HEK293 (cell line): ENCODE data around the gene HECTD2.
A peak's percentile ranks its signal among the peaks of the same experiment; 100 is the strongest.

ENCODE experiments used
- HOXC10 ChIP-seq: sonication (generic); formaldehyde crosslinking; IDR thresholded peaks from 2 replicates; pipeline ENCODE4 v1.8.1; 2023; ENCODE audit warnings: mild to moderate bottlenecking, missing genetic modification reagents
- KLF8 ChIP-seq: fragments of 450-650 bp; formaldehyde crosslinking; IDR thresholded peaks from 2 replicates; pipeline ENCODE4 v1.5.1; 2016; ENCODE audit warnings: missing biosample characterization, missing genetic modification characterization
- SALL2 ChIP-seq: fragments of 450-650 bp; formaldehyde crosslinking; IDR thresholded peaks from 2 replicates; pipeline ENCODE4 v1.5.0; 2017; ENCODE audit warnings: missing biosample characterization, mild to moderate bottlenecking, missing genetic modification characterization, borderline replicate concordance
- SP2 ChIP-seq: fragments of 450-650 bp; formaldehyde crosslinking; IDR thresholded peaks from 2 replicates; pipeline ENCODE4 v1.5.1; 2016; ENCODE audit warnings: missing biosample characterization, missing genetic modification characterization
- TCF7L2 ChIP-seq: IDR thresholded peaks from 2 replicates; pipeline ENCODE4 v1.6.1; 2011; ENCODE audit warnings: low read depth, mild to moderate bottlenecking, inconsistent platforms, low read length, moderate library complexity, borderline replicate concordance
- YY2 ChIP-seq: fragments of 450-650 bp; formaldehyde crosslinking; IDR thresholded peaks from 2 replicates; pipeline ENCODE4 v1.5.1; 2016; ENCODE audit warnings: missing biosample characterization, missing genetic modification characterization
- ZBTB17 ChIP-seq: fragments of 450-650 bp; formaldehyde crosslinking; IDR thresholded peaks from 2 replicates; pipeline ENCODE4 v1.5.1; 2016; ENCODE audit warnings: missing biosample characterization, missing genetic modification characterization
- ZBTB21 ChIP-seq: fragments of 450-650 bp; formaldehyde crosslinking; IDR thresholded peaks from 2 replicates; pipeline ENCODE4 v1.5.1; 2017; ENCODE audit warnings: missing biosample characterization, missing genetic modification characterization
- ZNF132 ChIP-seq: fragments of 450-650 bp; formaldehyde crosslinking; IDR thresholded peaks from 2 replicates; pipeline ENCODE4 v1.5.1; 2017; ENCODE audit warnings: missing biosample characterization, missing genetic modification characterization, borderline replicate concordance
- ZNF157 ChIP-seq: fragments of 450-650 bp; formaldehyde crosslinking; IDR thresholded peaks from 2 replicates; pipeline ENCODE4 v1.5.1; 2016; ENCODE audit warnings: missing biosample characterization, missing genetic modification characterization
- ZNF16 ChIP-seq: fragments of 450-650 bp; formaldehyde crosslinking; IDR thresholded peaks from 2 replicates; pipeline ENCODE4 v1.5.1; 2016; ENCODE audit warnings: low read depth, missing biosample characterization, missing genetic modification characterization
- ZNF202 ChIP-seq: fragments of 450-650 bp; formaldehyde crosslinking; IDR thresholded peaks from 2 replicates; pipeline ENCODE4 v1.5.1; 2016; ENCODE audit warnings: missing biosample characterization, missing genetic modification characterization, borderline replicate concordance
- ZNF211 ChIP-seq: fragments of 450-650 bp; formaldehyde crosslinking; IDR thresholded peaks from 2 replicates; pipeline ENCODE4 v1.5.1; 2016; ENCODE audit warnings: low read depth, missing biosample characterization, missing genetic modification characterization
- ZNF354C ChIP-seq: fragments of 450-650 bp; formaldehyde crosslinking; IDR thresholded peaks from 2 replicates; pipeline ENCODE4 v1.5.1; 2016; ENCODE audit warnings: missing biosample characterization, missing genetic modification characterization, low read depth, borderline replicate concordance
- ZNF654 ChIP-seq: fragments of 450-650 bp; formaldehyde crosslinking; IDR thresholded peaks from 2 replicates; pipeline ENCODE4 v1.5.1; 2016; ENCODE audit warnings: low read depth, missing biosample characterization, missing genetic modification characterization
- ZNF747 ChIP-seq: fragments of 450-650 bp; formaldehyde crosslinking; IDR thresholded peaks from 2 replicates; pipeline ENCODE4 v1.5.1; 2016; ENCODE audit warnings: missing biosample characterization, missing genetic modification characterization
- ZNF791 ChIP-seq: fragments of 450-650 bp; formaldehyde crosslinking; IDR thresholded peaks from 2 replicates; pipeline ENCODE4 v1.5.1; 2016; ENCODE audit warnings: missing biosample characterization, missing genetic modification characterization
- ZNF837 ChIP-seq: fragments of 450-650 bp; formaldehyde crosslinking; IDR thresholded peaks from 2 replicates; pipeline ENCODE4 v1.5.1; 2016; ENCODE audit warnings: missing biosample characterization, missing genetic modification characterization
- ZSCAN23 ChIP-seq: fragments of 450-650 bp; formaldehyde crosslinking; IDR thresholded peaks from 2 replicates; pipeline ENCODE4 v1.5.1; 2016; ENCODE audit warnings: missing biosample characterization, missing genetic modification characterization
- ZXDB ChIP-seq: fragments of 450-650 bp; formaldehyde crosslinking; IDR thresholded peaks from 2 replicates; pipeline ENCODE4 v1.5.1; 2016; ENCODE audit warnings: missing biosample characterization, missing genetic modification characterization
- TF ChIP-seq, protein P1 (sequence below): fragments of 450-650 bp; formaldehyde crosslinking; IDR thresholded peaks from 2 replicates; pipeline ENCODE4 v1.5.1; 2016; ENCODE audit warnings: missing biosample characterization, missing genetic modification characterization
- TF ChIP-seq, protein P2 (sequence below): fragments of 450-650 bp; IDR thresholded peaks from 2 replicates; pipeline ENCODE4 v1.5.1; 2018; ENCODE audit warnings: missing biosample characterization, missing genetic modification characterization
- TF ChIP-seq, protein P3 (sequence below): fragments of 450-650 bp; formaldehyde crosslinking; IDR thresholded peaks from 2 replicates; pipeline ENCODE4 v1.5.1; 2017; ENCODE audit warnings: missing biosample characterization, mild to moderate bottlenecking, missing genetic modification characterization, moderate library complexity
- TF ChIP-seq, protein P4 (sequence below): fragments of 450-650 bp; formaldehyde crosslinking; IDR thresholded peaks from 2 replicates; pipeline ENCODE4 v1.5.0; 2017; ENCODE audit warnings: missing biosample characterization, missing genetic modification characterization, borderline replicate concordance
- TF ChIP-seq, protein P5 (sequence below): fragments of 450-650 bp; formaldehyde crosslinking; IDR thresholded peaks from 2 replicates; pipeline ENCODE4 v1.5.1; 2016; ENCODE audit warnings: missing biosample characterization, missing genetic modification characterization, borderline replicate concordance
- TF ChIP-seq, protein P6 (sequence below): IDR thresholded peaks from 2 replicates; pipeline ENCODE4 v1.6.1; 2011; ENCODE audit warnings: mild to moderate bottlenecking, low read depth, low read length, borderline replicate concordance

Gene HECTD2

DNA sequence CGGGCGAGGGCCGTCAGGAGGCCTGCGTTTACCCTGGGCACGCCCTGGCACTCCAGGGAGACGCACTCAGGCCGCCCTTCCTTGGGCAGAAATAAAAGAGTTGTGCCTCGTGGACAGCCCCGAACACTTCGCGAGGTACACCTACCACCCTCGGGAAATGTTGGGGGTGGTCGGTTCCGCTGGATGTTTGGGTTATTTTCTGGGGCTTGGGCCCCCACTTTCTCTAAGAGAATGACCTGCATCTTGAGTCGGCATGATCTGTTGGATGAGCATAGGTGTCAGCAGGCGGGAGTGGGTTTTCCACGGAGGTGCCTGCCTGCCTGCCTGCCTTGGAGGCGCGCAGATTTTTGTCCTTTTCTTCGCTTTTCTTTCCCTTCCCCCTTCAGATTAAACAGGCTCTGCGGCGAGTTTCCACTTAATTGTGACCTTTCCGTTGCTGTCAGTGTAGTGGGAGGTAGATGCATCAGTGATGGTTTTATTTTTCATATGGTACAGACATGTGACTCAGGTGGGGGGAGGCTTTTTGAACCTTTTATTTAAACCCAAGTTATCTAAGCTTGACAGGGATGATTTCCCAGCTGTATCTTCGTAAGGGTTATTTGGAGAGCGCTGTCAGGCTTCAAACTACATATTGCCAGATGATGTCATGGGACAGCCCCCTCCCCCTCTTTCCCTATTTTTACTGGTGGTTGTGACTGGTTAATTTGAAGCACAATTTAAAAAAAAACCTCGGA, 661 bp downstream of the HECTD2 start (continued):
- TF ChIP-seq SP2: 0 out of 2 replicates have a peak, but pooled peaks have one; percentile 10
- TF ChIP-seq ZNF211: no peak
- TF ChIP-seq, protein P1, sequence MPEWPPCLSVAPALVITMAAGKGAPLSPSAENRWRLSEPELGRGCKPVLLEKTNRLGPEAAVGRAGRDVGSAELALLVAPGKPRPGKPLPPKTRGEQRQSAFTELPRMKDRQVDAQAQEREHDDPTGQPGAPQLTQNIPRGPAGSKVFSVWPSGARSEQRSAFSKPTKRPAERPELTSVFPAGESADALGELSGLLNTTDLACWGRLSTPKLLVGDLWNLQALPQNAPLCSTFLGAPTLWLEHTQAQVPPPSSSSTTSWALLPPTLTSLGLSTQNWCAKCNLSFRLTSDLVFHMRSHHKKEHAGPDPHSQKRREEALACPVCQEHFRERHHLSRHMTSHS (tag by site-specific recombination): no peak
- TF ChIP-seq KLF8: peak; percentile 43; the same call in 1 of the 2 replicates
- TF ChIP-seq, protein P2, sequence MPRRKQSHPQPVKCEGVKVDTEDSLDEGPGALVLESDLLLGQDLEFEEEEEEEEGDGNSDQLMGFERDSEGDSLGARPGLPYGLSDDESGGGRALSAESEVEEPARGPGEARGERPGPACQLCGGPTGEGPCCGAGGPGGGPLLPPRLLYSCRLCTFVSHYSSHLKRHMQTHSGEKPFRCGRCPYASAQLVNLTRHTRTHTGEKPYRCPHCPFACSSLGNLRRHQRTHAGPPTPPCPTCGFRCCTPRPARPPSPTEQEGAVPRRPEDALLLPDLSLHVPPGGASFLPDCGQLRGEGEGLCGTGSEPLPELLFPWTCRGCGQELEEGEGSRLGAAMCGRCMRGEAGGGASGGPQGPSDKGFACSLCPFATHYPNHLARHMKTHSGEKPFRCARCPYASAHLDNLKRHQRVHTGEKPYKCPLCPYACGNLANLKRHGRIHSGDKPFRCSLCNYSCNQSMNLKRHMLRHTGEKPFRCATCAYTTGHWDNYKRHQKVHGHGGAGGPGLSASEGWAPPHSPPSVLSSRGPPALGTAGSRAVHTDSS: no peak
- TF ChIP-seq, protein P3, sequence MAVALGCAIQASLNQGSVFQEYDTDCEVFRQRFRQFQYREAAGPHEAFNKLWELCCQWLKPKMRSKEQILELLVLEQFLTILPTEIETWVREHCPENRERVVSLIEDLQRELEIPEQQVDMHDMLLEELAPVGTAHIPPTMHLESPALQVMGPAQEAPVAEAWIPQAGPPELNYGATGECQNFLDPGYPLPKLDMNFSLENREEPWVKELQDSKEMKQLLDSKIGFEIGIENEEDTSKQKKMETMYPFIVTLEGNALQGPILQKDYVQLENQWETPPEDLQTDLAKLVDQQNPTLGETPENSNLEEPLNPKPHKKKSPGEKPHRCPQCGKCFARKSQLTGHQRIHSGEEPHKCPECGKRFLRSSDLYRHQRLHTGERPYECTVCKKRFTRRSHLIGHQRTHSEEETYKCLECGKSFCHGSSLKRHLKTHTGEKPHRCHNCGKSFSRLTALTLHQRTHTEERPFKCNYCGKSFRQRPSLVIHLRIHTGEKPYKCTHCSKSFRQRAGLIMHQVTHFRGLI (tag by site-specific recombination): 0 out of 2 replicates have a peak, but pooled peaks have one; percentile 5
- no peak for TF ChIP-seq ZNF132 (tag by site-specific recombination)
- no peak for TF ChIP-seq ZNF837 (tag by site-specific recombination)
- no peak for TF ChIP-seq ZNF157
- TF ChIP-seq, protein P4, sequence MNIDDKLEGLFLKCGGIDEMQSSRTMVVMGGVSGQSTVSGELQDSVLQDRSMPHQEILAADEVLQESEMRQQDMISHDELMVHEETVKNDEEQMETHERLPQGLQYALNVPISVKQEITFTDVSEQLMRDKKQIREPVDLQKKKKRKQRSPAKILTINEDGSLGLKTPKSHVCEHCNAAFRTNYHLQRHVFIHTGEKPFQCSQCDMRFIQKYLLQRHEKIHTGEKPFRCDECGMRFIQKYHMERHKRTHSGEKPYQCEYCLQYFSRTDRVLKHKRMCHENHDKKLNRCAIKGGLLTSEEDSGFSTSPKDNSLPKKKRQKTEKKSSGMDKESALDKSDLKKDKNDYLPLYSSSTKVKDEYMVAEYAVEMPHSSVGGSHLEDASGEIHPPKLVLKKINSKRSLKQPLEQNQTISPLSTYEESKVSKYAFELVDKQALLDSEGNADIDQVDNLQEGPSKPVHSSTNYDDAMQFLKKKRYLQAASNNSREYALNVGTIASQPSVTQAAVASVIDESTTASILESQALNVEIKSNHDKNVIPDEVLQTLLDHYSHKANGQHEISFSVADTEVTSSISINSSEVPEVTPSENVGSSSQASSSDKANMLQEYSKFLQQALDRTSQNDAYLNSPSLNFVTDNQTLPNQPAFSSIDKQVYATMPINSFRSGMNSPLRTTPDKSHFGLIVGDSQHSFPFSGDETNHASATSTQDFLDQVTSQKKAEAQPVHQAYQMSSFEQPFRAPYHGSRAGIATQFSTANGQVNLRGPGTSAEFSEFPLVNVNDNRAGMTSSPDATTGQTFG: no peak
- TF ChIP-seq ZNF202: no peak
- TF ChIP-seq ZXDB (tag by site-specific recombination): 0 out of 2 replicates have a peak, but pooled peaks have one; percentile 29
- TF ChIP-seq ZBTB21 (tag by site-specific recombination): peak; percentile 54; the same call in 1 of the 2 replicates
- TF ChIP-seq TCF7L2: no peak
- TF ChIP-seq, protein P5, sequence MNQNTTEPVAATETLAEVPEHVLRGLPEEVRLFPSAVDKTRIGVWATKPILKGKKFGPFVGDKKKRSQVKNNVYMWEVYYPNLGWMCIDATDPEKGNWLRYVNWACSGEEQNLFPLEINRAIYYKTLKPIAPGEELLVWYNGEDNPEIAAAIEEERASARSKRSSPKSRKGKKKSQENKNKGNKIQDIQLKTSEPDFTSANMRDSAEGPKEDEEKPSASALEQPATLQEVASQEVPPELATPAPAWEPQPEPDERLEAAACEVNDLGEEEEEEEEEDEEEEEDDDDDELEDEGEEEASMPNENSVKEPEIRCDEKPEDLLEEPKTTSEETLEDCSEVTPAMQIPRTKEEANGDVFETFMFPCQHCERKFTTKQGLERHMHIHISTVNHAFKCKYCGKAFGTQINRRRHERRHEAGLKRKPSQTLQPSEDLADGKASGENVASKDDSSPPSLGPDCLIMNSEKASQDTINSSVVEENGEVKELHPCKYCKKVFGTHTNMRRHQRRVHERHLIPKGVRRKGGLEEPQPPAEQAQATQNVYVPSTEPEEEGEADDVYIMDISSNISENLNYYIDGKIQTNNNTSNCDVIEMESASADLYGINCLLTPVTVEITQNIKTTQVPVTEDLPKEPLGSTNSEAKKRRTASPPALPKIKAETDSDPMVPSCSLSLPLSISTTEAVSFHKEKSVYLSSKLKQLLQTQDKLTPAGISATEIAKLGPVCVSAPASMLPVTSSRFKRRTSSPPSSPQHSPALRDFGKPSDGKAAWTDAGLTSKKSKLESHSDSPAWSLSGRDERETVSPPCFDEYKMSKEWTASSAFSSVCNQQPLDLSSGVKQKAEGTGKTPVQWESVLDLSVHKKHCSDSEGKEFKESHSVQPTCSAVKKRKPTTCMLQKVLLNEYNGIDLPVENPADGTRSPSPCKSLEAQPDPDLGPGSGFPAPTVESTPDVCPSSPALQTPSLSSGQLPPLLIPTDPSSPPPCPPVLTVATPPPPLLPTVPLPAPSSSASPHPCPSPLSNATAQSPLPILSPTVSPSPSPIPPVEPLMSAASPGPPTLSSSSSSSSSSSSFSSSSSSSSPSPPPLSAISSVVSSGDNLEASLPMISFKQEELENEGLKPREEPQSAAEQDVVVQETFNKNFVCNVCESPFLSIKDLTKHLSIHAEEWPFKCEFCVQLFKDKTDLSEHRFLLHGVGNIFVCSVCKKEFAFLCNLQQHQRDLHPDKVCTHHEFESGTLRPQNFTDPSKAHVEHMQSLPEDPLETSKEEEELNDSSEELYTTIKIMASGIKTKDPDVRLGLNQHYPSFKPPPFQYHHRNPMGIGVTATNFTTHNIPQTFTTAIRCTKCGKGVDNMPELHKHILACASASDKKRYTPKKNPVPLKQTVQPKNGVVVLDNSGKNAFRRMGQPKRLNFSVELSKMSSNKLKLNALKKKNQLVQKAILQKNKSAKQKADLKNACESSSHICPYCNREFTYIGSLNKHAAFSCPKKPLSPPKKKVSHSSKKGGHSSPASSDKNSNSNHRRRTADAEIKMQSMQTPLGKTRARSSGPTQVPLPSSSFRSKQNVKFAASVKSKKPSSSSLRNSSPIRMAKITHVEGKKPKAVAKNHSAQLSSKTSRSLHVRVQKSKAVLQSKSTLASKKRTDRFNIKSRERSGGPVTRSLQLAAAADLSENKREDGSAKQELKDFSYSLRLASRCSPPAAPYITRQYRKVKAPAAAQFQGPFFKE (tag by site-specific recombination): no peak
- 0 out of 2 replicates have a peak, but pooled peaks have one; percentile 39 for TF ChIP-seq ZBTB17
- TF ChIP-seq, protein P6, sequence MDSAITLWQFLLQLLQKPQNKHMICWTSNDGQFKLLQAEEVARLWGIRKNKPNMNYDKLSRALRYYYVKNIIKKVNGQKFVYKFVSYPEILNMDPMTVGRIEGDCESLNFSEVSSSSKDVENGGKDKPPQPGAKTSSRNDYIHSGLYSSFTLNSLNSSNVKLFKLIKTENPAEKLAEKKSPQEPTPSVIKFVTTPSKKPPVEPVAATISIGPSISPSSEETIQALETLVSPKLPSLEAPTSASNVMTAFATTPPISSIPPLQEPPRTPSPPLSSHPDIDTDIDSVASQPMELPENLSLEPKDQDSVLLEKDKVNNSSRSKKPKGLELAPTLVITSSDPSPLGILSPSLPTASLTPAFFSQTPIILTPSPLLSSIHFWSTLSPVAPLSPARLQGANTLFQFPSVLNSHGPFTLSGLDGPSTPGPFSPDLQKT: no peak
- no peak for TF ChIP-seq ZSCAN23
- no peak for TF ChIP-seq YY2
- TF ChIP-seq ZNF747: no peak
- no peak for TF ChIP-seq ZNF16 (tag by site-specific recombination)
- TF ChIP-seq ZNF791 (tag by site-specific recombination): no peak
- no peak for TF ChIP-seq ZNF654 (tag by site-specific recombination)
- TF ChIP-seq ZNF354C (tag by site-specific recombination): no peak
- no peak for TF ChIP-seq HOXC10 (CRISPR knock-in tag)
- no peak for TF ChIP-seq SALL2
